Pancreas (tissue), 10 donors: ENCODE results near the gene ZG16. TPM values are rescaled to one million over a fixed set of nuclear protein-coding genes. Genes with fewer than 3 reads are reported as not detected.

ENCODE experiments used
- ATAC-seq, 4 donors: fragments of 200-7000 bp; cut with Tn5 transposase; one replicate each; pipeline versions ENCODE4 v1.8.0 to v1.9.1; 2020; ENCODE audit warnings: mild to moderate bottlenecking in 4 of 4, moderate library complexity in 4 of 4
- DNase-seq, 6 donors: peaks; one replicate each; pipeline ENCODE4 v3.0.0-alpha.2; 2020
- FAIRE-seq: peaks from 2 replicates; lab custom pipeline; 2012; peaks lifted over from hg19 to GRCh38; lab: Jason Lieb, UNC
- H3K27ac ChIP-seq, 4 donors: fragments of 200-600 bp; sonication (generic); 1 replicate in 3 of 4; 2 replicates in 1 of 4; pipeline versions ENCODE4 v1.5.0 to v1.8.0; 2020
- H3K27me3 ChIP-seq, 4 donors: fragments of 200-600 bp; one replicate each; pipeline ENCODE4 v1.8.0; 2021
- H3K36me3 ChIP-seq, 3 donors: fragments of 200-600 bp; sonication (generic) in 1 of 3; one replicate each; pipeline versions ENCODE4 v1.5.0 to v1.8.0; 2020 to 2021
- H3K4me1 ChIP-seq, 3 donors: fragments of 200-600 bp; one replicate each; pipeline ENCODE4 v1.8.0; 2021
- H3K4me3 ChIP-seq, 4 donors: fragments of 200-600 bp; sonication (generic) in 2 of 4; one replicate each; pipeline versions ENCODE4 v1.5.0 to v1.8.0; 2020 to 2021
- H3K9me3 ChIP-seq, 4 donors: fragments of 200-600 bp; one replicate each; pipeline ENCODE4 v1.8.0; 2021
- WGBS, 2 donors: extraction: QIAGEN DNeasy Blood & Tissue Kit; methylation state at CpG; one replicate each; pipeline ENCODE4 v1.1.7; 2013; 5-methylcytosine and 5-hydroxymethylcytosine counted together
- intact Hi-C, 3 donors: fragments of 100-400 bp; cut with DNase I; formaldehyde crosslinking; loops; one replicate each; pipeline versions ENCODE4 v1.11.1 to v1.14.2; 2022
- polyA plus RNA-seq, 2 donors: library from polyadenylated mRNA; stranded (reverse); fragments of 200-250 nt; gene quantifications; one replicate each; pipeline ENCODE4 v1.2.3, GENCODE V29; 2013
- total RNA-seq, 6 donors: library from RNA; stranded (reverse); fragmentation: NEBNext Ultra II Directional in 4 of 6; extraction: Animal tissue kit (Norgen Biotek cat#: 25700) in 4 of 6; gene quantifications; one replicate each; pipeline versions ENCODE4 v1.2.1 to v1.2.4, GENCODE V29; 2021 to 2023
- TF ChIP-seq, protein P1 (sequence below), 4 donors: fragments of 200-600 bp; sonication (generic) in 3 of 4; IDR thresholded peaks; one replicate each; pipeline versions ENCODE4 v1.5.0 to v1.8.0; 2021; ENCODE audit warnings: antibody characterized with exemption in 4 of 4
- donor health status: healthy with polysubstance abuse.
- donor health status: DM: no; HTN: no; CAD: no; lungs with moderate emphysema.
- donor health status: DM: no; HTN: no; CAD: no.
- donor health status: control.
- donor health status: control.
- donor health status: Bipolar disorder and iron deficiency.
- donor health status: DM: yes; HTN: yes; CAD: no.
- donor health status: DM: no; HTN: no; CAD: no.
- donor health status: DM: no; HTN: no; CAD: no.
- donor health status: DM: yes; HTN: yes; CAD: no.

The ZG16 gene
- total and polyA plus RNA-seq, 8 donors: 0.06 to 3.1 (median 1.1) TPM

DNA sequence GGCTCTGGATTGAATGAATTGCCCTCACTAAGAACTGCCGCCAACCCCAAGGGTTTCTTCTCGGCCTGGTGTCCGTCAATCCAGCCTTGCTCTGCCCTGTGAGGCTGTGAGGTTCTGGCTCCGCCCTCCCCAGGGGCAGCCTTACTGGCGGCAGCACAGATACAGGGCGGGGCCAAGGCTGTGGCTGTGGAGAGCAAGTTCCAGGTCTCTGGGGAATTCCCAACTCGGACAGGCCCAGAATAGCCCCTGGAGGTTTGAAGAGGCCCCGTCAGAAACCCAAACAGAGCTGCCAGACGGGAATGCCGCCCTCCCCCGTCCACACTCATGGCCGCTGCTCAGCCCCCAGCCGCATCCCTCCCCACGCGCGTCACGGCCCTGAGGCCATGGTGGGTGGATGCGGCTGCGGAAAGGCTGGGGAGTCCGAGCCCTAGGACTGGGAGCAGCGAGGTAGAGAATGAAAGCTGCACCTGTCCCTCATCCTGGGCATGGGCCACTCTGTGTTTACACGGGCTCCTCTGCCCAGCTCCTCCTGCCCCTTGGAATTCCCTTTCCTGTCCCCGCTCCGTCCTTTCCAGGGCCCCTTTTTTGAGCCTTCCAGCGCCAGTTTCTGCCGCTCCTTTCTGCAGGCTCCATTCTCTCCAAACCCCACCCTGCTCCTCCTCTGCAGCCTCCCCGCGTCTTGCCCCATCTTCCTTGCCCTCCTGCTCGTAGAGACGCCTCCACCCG is 33.3 kb downstream of the ZG16 start:
- ATAC-seq: peak; percentile 70 to 78 (median 76)
- H3K4me1 ChIP-seq: peaks cover 0 to 20% (median 0%) of the 10 kb centered on the region in 3 donors
- peak; percentile 90 to 98 (median 97) for DNase-seq
- peak overlapping the region; percentile 62 to 87 (median 80) for H3K27ac ChIP-seq
- H3K4me3 ChIP-seq: peak overlapping the region; percentile 18 to 52 (median 36)
- peak; percentile 96 for FAIRE-seq
- WGBS, 2 donors: 0 to 1% methylated on average over 27 to 31 of the region's 31 CpGs
- intact Hi-C loops: no loop called here
- no peaks in the 10 kb centered on the region for H3K27me3 ChIP-seq
- H3K9me3 ChIP-seq: no peaks in the 10 kb centered on the region
- TF ChIP-seq, protein P1, sequence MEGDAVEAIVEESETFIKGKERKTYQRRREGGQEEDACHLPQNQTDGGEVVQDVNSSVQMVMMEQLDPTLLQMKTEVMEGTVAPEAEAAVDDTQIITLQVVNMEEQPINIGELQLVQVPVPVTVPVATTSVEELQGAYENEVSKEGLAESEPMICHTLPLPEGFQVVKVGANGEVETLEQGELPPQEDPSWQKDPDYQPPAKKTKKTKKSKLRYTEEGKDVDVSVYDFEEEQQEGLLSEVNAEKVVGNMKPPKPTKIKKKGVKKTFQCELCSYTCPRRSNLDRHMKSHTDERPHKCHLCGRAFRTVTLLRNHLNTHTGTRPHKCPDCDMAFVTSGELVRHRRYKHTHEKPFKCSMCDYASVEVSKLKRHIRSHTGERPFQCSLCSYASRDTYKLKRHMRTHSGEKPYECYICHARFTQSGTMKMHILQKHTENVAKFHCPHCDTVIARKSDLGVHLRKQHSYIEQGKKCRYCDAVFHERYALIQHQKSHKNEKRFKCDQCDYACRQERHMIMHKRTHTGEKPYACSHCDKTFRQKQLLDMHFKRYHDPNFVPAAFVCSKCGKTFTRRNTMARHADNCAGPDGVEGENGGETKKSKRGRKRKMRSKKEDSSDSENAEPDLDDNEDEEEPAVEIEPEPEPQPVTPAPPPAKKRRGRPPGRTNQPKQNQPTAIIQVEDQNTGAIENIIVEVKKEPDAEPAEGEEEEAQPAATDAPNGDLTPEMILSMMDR (IDR thresholded peaks at IDR 0.05): no peak
- no peaks in the 10 kb centered on the region for H3K36me3 ChIP-seq

DNA sequence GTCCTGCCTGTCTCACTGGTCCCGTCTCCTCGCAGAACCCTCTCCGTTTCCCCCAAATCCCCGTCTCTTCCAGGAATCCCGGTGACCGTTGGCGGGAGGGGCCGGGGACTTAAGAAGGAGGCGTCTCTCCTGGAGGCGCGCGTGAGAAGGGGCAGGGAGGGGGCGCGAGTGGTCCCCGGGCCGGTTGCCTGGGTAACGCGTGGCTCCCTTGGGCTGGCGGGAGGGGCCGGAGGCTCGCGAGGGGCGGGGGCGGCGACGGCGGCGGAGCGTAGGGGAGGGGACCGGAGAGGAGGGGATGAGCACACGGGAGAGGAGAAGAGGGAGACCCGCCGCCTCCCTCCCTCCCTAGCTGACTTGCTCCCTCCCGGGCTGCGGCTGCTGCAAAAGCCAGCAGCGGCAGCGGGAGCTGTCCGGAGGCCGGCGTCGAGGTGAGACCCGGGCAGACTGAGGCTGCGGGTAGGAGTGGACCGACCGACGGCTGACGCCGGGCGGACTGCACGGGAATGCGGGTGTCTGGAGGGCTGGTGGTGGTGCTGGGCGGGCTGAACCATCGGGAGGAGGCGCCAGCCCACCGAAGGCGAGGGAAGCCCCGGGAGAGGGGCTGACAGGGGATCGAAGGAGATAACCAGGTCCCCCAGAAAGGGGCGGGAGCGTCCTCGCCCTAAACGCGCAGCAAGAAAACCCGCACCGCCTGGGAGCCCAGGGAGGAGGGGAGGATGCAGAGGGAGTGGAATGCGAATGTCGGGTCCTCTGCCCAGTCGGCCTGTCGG is 34.0 kb downstream of the ZG16 start, which contains the start of gene PRRT2:
Gene PRRT2, plus strand, starts transcription at position 298 of the 770 bp plus-strand sequence. CDS start 862 bp downstream, outside the sequence.
- Histone ChIP-seq H3K9me3 (no peaks in the 10 kb centered on the region), H3K27ac (peak within 1 kb of the TSS; percentile 62 to 87 (median 80)), H3K27me3 (no peaks in the 10 kb centered on the region), H3K4me1 (peaks cover 0 to 21% (median 0%) of the 10 kb centered on the region in 3 donors), H3K36me3 (no peaks in the 10 kb centered on the region), H3K4me3 (peak within 1 kb of the TSS; percentile 18 to 52 (median 36))
- TF ChIP-seq, protein P1 (IDR thresholded peaks at IDR 0.05): no peak
- DNase-seq: peak in 5 of 6 donors; percentile 46 to 82 (median 64)
- intact Hi-C loops: no loop called here
- 5 to 6% methylated on average over 55 to 66 of the region's 69 CpGs for WGBS, 2 donors
- peak in 1 of 4 donors; percentile 0 for ATAC-seq
- FAIRE-seq: no peak

- Histone ChIP-seq H3K4me3 (peak overlapping the region in 1 of 4 donors; percentile 52), H3K4me1 (peaks cover 0 to 31% (median 4%) of the 10 kb centered on the region in 3 donors)
Measured at GRCh38 chr16:29812754-29813643, 34.9 kb downstream of the ZG16 start.

More at GRCh38 chr16:29812754-29813643, 34.9 kb downstream of the ZG16 start:
- intact Hi-C loops: no loop called here
- Histone ChIP-seq H3K9me3 (no peaks in the 10 kb centered on the region), H3K27me3 (no peaks in the 10 kb centered on the region), H3K27ac (no peak overlapping the region), H3K36me3 (peaks cover 0 to 1% (median 0%) of the 10 kb centered on the region in 3 donors)
- WGBS, 2 donors: 89 to 90% methylated on average over 9 of the region's 9 CpGs
- ATAC-seq (no peak), FAIRE-seq (no peak), DNase-seq (peak in 1 of 6 donors; percentile 70)
- TF ChIP-seq, protein P1 (IDR thresholded peaks at IDR 0.05): no peak
